ENCODE results near the gene USPL1.

Gene USPL1

DNA sequence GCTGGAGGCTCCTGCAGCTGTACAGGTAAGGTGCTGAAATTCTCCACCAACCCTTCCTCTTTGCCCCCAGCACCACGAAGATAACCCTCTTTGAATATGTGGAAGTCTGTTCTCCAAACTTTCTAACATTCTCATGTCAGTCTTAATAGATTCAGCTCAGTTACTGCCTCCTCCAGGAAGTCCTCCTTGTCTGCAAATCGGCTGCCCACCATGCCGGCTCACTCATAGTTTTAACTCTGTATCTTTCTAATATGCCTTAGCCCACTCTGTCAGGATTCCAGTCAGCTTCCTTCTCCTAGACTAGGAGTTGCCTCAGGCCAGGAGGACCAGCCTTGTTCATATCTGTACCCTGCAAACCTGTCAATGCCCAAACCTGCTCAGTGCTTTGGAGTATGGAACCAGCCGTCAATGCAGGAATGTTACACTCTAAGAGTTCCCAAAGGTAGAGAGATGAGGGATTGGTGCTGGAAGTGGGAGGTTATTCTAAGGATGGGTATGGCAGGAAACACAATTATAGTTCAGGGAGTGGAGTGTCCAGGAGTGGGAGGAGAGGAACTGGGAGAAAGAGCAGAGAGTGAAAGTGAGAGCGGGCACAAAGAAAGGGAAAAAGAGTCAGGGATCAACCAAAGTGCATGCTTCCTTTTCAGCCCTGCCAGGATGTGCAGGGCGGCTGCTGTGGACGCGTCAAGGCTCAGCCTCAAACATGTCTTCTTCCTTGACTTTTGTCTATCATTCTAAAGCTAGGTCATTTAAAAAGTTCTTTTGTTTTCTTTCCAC lies 79.6 kb downstream of the USPL1 start:
- DNase-seq (ENCODE audit: low read depth in 2 of 2) = no peak

DNA sequence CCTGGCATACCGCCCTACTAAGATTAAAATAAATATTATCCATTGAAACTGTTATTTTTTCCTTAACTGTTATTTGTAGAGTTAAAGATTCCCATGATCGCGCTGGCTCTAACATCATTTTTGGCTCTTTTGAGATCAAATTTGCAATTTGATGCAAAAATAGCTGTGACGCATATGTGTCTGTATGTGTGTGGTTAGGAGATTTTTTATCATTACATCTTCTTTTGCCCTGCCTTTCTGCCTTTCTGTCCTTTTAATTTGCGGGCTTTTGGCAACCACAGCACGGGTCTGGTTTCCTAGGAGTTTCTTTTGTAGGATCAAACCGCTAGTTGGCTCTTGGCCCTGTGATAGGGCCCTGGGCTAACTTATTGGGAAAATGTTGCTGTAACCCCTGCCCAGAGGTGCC lies 80.3 kb downstream of the USPL1 start:
- DNase-seq (ENCODE audit: low read depth in 2 of 2) = no peak

DNA sequence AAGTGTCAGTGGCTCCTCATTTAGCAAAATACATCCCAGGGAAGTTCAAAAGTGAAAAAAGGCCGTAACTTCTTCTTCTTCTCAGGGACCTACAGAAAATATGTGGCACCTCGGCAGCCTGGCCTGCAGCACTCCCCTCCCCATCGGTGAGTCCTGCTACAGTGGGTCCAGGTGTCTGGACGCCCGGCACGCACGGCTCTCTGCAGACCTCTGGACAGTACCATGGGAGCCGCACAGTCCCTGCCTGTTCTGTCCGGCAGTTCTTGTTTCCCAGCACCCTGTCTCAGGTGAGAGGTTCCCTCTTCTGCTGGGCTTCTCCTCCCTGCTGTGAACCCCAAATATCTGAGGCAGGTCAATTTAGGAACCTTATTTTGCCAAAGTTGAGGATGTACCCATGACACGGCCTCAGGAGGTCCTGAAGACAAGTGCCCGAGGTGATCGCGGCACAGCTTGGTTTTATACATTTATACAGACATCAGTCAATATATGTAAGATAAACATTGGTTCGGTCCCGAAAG lies 80.8 kb downstream of the USPL1 start:
- no peak for DNase-seq (ENCODE audit: low read depth in 2 of 2)

DNA sequence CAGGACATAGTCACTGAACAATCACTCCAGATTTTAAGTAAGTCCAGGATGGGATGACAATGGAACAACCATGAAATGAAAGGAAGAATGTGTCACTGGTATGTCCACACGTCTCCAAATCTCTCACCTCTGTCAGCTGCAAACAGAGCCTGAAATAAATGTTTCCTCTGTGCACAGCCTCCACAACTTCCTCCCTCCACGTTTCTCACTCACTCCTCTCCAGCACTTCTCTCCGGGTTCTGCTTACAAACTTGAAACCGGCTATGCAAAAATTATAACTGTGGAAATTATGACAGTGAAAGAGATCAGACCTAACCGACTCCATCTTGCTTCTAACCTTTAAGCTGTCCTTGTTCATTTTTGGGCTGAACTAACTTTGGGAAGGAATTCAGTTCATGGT lies 82.6 kb downstream of the USPL1 start:
- no peak for DNase-seq (ENCODE audit: low read depth in 2 of 2)

DNA sequence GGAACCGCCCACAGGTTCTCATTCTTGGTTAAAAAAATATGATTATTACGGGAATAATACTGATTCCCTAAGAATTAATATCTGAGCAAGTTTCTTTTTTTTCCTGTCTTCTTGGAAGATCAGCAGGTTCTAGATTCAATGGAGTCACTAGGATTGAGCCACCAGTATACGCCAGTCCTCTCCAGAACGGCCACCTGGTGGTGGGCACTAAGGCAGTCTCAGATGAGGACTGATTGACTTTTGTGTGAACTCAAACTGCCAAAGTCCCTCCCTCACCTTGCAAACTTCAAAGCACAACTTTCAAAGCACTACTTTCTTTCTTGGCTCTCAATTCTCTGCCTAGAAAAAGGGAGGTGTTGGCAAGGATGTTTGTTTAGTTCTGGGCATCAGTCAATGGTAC lies 84.3 kb downstream of the USPL1 start:
- no peak for DNase-seq (ENCODE audit: low read depth in 2 of 2)

DNA sequence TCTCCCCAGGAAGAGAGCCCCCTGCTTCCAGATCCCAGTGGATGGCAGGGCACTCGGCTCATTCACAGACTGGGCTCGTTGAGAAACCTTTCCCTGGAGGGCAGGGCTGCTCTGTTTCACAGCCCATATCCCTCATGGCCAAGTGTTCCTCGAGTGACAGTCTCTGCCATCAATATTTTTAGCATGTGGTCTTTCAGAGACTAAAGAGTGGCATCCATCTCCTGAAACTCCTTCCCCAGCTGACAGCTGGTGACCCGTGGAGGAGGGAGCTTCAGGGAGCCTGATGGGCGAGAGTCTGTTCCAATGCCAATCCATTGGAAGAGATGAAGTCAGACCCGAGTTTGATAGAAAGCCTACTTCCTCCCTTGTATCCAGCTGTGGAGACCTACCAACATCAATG lies 86.9 kb downstream of the USPL1 start:
- DNase-seq (ENCODE audit: low read depth in 2 of 2) = no peak

DNA sequence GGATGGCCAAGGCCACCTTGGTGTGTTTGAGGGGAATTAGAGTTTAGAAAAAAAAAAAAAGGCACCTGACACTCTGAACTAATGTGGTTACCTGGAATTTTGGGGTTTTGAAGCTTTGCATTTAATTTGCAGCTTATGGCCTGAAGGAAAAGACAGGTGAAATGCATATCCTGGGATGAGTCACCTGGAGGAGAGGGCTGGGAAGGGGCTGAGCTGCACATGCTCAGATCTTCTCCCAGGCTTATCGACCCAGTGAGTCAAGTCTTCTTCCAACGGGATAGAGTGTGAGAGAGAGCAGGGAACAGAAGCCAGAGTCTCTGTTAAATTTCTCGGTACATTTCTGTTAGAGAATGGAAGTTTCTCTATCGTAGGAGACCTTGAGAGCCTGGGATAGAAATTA lies 88.0 kb downstream of the USPL1 start:
- no peak for DNase-seq (ENCODE audit: low read depth in 2 of 2)

DNA sequence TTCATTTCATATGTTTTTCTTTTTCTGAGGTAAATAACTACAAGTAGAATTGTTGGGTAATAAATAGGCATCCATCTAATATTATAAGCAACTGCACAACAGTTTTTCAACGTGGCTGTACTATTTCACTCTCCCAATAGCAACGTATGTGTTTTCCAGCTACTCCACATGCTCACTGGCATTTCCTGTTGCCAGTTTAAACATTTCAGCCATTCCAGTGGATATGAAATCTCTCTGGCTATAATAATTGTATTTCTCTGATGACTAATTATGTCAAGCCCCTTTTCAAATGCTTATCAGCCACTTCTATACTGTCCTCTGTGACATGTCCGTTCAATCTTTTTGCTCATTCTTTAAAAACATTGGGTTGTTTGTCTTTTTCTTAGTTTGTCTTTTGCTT lies 90.8 kb downstream of the USPL1 start:
- no peak for DNase-seq (ENCODE audit: low read depth in 2 of 2)

All from stimulated activated CD8-positive, alpha-beta memory T cell treated with anti-CD3 and anti-CD28 coated beads, Interleukin-2, amount 100 ng/mL, for 48 hours (primary cell).